ENCODE data around the gene TTLL1. TPM values are rescaled to one million over a fixed set of nuclear protein-coding genes. Genes with fewer than 3 reads are reported as not detected.

Gene TTLL1
- total and polyA plus RNA-seq, 4 donors: 0.50 to 2.2 (median 1.1) TPM

DNA sequence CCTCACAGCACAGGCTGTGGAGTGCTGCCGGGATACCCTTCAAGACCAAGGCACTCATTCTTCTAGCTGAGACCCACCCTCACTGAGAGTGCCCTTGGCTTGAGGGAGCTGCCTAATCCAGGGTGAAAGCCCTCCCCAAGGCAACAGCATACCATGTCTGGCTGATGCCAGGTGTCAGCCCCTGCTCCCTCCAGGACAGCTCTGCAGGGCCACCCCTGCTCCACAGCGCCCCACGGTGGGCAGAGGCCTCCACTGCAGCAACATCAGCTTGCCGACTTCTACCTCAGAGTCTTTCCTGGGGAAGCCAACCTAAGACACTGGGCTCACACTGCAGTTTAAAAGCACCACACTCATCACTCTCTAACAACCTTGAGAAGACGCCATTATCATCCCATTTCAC lies 29.0 kb downstream of the TTLL1 start:
- Histone ChIP-seq H3K4me3 (ENCODE audit: low read depth in 1 of 3, low read length in 3 of 3) (no peak overlapping the region), H3K27ac (ENCODE audit: low read depth in 1 of 2, low read length in 2 of 2) (no peak overlapping the region), H3K9me3 (ENCODE audit: control insufficient read depth in 4 of 4, low read length in 3 of 4) (no peaks in the 10 kb centered on the region), H3K9ac (ENCODE audit: low read depth in 1 of 2, low read length in 2 of 2) (no peak overlapping the region), H3K27me3 (ENCODE audit: control insufficient read depth in 4 of 4, insufficient read depth in 4 of 4, low read length in 3 of 4) (no peaks in the 10 kb centered on the region), H3K4me1 (ENCODE audit: control insufficient read depth in 4 of 4, insufficient read depth in 4 of 4, low read length in 3 of 4) (no peaks in the 10 kb centered on the region), H3K36me3 (ENCODE audit: control insufficient read depth in 4 of 4, insufficient read depth in 3 of 4, low read depth in 1 of 4, low read length in 3 of 4) (peaks cover 0 to 2% (median under 1%) of the 10 kb centered on the region in 4 donors)
- peak; percentile 54 for DNase-seq (ENCODE audit: low spot score)
- TF ChIP-seq, protein P1, sequence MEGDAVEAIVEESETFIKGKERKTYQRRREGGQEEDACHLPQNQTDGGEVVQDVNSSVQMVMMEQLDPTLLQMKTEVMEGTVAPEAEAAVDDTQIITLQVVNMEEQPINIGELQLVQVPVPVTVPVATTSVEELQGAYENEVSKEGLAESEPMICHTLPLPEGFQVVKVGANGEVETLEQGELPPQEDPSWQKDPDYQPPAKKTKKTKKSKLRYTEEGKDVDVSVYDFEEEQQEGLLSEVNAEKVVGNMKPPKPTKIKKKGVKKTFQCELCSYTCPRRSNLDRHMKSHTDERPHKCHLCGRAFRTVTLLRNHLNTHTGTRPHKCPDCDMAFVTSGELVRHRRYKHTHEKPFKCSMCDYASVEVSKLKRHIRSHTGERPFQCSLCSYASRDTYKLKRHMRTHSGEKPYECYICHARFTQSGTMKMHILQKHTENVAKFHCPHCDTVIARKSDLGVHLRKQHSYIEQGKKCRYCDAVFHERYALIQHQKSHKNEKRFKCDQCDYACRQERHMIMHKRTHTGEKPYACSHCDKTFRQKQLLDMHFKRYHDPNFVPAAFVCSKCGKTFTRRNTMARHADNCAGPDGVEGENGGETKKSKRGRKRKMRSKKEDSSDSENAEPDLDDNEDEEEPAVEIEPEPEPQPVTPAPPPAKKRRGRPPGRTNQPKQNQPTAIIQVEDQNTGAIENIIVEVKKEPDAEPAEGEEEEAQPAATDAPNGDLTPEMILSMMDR (IDR thresholded peaks at IDR 0.05; ENCODE audit: low read depth, low read length, missing input control): peak; percentile 25
- TF ChIP-seq HNF4G (IDR thresholded peaks at IDR 0.05) (no peak), RAD21 (IDR thresholded peaks at IDR 0.05) (peak; percentile 36 to 74)
- WGBS: 59% methylated on average over 5 of the region's 5 CpGs

DNA sequence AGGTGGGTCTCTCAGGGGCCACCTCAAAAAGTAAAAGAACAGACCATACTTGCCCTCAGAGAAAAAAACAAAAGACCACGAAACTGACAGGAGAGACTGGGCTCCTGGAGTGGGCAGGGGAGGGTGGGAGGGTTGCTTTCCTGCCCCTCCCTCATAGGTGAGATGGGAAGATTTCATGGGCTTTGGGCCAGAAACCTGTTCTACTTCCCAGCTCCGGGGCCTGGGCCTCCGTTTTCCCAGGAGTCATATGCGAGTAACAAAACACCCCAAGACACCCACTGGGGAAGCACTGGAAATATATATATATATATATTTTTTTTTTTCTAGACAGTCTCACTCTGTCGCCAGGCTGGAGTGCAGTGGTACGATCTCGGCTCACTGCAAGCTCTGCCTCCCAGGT lies 31.6 kb downstream of the TTLL1 start:
- Histone ChIP-seq H3K36me3 (ENCODE audit: control insufficient read depth in 4 of 4, insufficient read depth in 3 of 4, low read depth in 1 of 4, low read length in 3 of 4) (no peaks in the 10 kb centered on the region), H3K4me3 (ENCODE audit: low read depth in 1 of 3, low read length in 3 of 3) (no peak overlapping the region), H3K9me3 (ENCODE audit: control insufficient read depth in 4 of 4, low read length in 3 of 4) (no peaks in the 10 kb centered on the region), H3K4me1 (ENCODE audit: control insufficient read depth in 4 of 4, insufficient read depth in 4 of 4, low read length in 3 of 4) (no peaks in the 10 kb centered on the region), H3K27ac (ENCODE audit: low read depth in 1 of 2, low read length in 2 of 2) (no peak overlapping the region), H3K9ac (ENCODE audit: low read depth in 1 of 2, low read length in 2 of 2) (no peak overlapping the region), H3K27me3 (ENCODE audit: control insufficient read depth in 4 of 4, insufficient read depth in 4 of 4, low read length in 3 of 4) (no peaks in the 10 kb centered on the region)
- 97% methylated on average over 7 of the region's 7 CpGs for WGBS
- no peak for DNase-seq (ENCODE audit: low spot score)
- no peak for TF ChIP-seq YY1 (IDR thresholded peaks at IDR 0.05)
- TF ChIP-seq, protein P1 (IDR thresholded peaks at IDR 0.05; ENCODE audit: low read depth, low read length, missing input control): no peak
- TF ChIP-seq FOXA1 (IDR thresholded peaks at IDR 0.05): no peak

GRCh38 chr22:43053176-43053575 lies 36.0 kb downstream of the TTLL1 start:
- 98% methylated on average over 7 of the region's 7 CpGs for WGBS
- Histone ChIP-seq H3K27ac (ENCODE audit: low read depth in 1 of 2, low read length in 2 of 2) (no peak overlapping the region), H3K4me3 (ENCODE audit: low read depth in 1 of 3, low read length in 3 of 3) (no peak overlapping the region), H3K36me3 (ENCODE audit: control insufficient read depth in 4 of 4, insufficient read depth in 3 of 4, low read depth in 1 of 4, low read length in 3 of 4) (no peaks in the 10 kb centered on the region), H3K4me1 (ENCODE audit: control insufficient read depth in 4 of 4, insufficient read depth in 4 of 4, low read length in 3 of 4) (no peaks in the 10 kb centered on the region), H3K9me3 (ENCODE audit: control insufficient read depth in 4 of 4, low read length in 3 of 4) (no peaks in the 10 kb centered on the region), H3K27me3 (ENCODE audit: control insufficient read depth in 4 of 4, insufficient read depth in 4 of 4, low read length in 3 of 4) (no peaks in the 10 kb centered on the region), H3K9ac (ENCODE audit: low read depth in 1 of 2, low read length in 2 of 2) (no peak overlapping the region)
- no peak for DNase-seq (ENCODE audit: low spot score)
- TF ChIP-seq GABPA (IDR thresholded peaks at IDR 0.05 in 1 of 2, conservative IDR thresholded peaks at IDR 0.05 in 1 of 2): no peak
- TF ChIP-seq TAF1 (conservative IDR thresholded peaks at IDR 0.05): no peak
- no peak for TF ChIP-seq SP1 (IDR thresholded peaks at IDR 0.05)
- TF ChIP-seq, protein P1 (IDR thresholded peaks at IDR 0.05; ENCODE audit: low read depth, low read length, missing input control): no peak
- TF ChIP-seq, protein P2, sequence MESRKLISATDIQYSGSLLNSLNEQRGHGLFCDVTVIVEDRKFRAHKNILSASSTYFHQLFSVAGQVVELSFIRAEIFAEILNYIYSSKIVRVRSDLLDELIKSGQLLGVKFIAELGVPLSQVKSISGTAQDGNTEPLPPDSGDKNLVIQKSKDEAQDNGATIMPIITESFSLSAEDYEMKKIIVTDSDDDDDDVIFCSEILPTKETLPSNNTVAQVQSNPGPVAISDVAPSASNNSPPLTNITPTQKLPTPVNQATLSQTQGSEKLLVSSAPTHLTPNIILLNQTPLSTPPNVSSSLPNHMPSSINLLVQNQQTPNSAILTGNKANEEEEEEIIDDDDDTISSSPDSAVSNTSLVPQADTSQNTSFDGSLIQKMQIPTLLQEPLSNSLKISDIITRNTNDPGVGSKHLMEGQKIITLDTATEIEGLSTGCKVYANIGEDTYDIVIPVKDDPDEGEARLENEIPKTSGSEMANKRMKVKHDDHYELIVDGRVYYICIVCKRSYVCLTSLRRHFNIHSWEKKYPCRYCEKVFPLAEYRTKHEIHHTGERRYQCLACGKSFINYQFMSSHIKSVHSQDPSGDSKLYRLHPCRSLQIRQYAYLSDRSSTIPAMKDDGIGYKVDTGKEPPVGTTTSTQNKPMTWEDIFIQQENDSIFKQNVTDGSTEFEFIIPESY (IDR thresholded peaks at IDR 0.05): no peak
- no peak for TF ChIP-seq MAX (IDR thresholded peaks at IDR 0.05)
- no peak for TF ChIP-seq NR2F2 (IDR thresholded peaks at IDR 0.05)
- TF ChIP-seq HNF4G (IDR thresholded peaks at IDR 0.05): no peak
- TF ChIP-seq JUND (IDR thresholded peaks at IDR 0.05): no peak
- TF ChIP-seq RAD21 (IDR thresholded peaks at IDR 0.05): no peak
- no peak for TF ChIP-seq RXRA (IDR thresholded peaks at IDR 0.05)
- TF ChIP-seq FOXA2 (IDR thresholded peaks at IDR 0.05): no peak
- no peak for TF ChIP-seq YY1 (IDR thresholded peaks at IDR 0.05)
- TF ChIP-seq, protein P3, sequence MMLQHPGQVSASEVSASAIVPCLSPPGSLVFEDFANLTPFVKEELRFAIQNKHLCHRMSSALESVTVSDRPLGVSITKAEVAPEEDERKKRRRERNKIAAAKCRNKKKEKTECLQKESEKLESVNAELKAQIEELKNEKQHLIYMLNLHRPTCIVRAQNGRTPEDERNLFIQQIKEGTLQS (IDR thresholded peaks at IDR 0.05): no peak
- no peak for TF ChIP-seq FOXA1 (IDR thresholded peaks at IDR 0.05)
- TF ChIP-seq EGR1 (IDR thresholded peaks at IDR 0.05; ENCODE audit: low read depth in 2 of 2): no peak
- no peak for TF ChIP-seq HNF4A (conservative IDR thresholded peaks at IDR 0.05)

Measured in liver (tissue), 9 donors.